GM12892 (cell line): ENCODE results near the gene ERBB2.

Source experiments
- DNase-seq: peaks from one replicate; pipeline ENCODE4 v3.0.0; 2011; ENCODE audit not compliant: insufficient read length
- FAIRE-seq: peaks from 2 replicates; lab custom pipeline; 2011; peaks lifted over from hg19 to GRCh38; lab: Jason Lieb, UNC
- POLR2A ChIP-seq: IDR thresholded peaks from 2 replicates; pipeline ENCODE4 v1.6.1; 2011; ENCODE audit warnings: low read depth, low read length, control low read depth
- POLR2AphosphoS5 ChIP-seq: IDR thresholded peaks from 2 replicates; pipeline ENCODE4 v1.6.1; 2011; ENCODE audit warnings: low read depth, low read length, control low read depth
- TAF1 ChIP-seq: IDR thresholded peaks from 2 replicates; pipeline ENCODE4 v1.6.1; 2011; ENCODE audit warnings: low read depth, mild to moderate bottlenecking, control low read depth, low read length, borderline replicate concordance

Gene ERBB2

DNA sequence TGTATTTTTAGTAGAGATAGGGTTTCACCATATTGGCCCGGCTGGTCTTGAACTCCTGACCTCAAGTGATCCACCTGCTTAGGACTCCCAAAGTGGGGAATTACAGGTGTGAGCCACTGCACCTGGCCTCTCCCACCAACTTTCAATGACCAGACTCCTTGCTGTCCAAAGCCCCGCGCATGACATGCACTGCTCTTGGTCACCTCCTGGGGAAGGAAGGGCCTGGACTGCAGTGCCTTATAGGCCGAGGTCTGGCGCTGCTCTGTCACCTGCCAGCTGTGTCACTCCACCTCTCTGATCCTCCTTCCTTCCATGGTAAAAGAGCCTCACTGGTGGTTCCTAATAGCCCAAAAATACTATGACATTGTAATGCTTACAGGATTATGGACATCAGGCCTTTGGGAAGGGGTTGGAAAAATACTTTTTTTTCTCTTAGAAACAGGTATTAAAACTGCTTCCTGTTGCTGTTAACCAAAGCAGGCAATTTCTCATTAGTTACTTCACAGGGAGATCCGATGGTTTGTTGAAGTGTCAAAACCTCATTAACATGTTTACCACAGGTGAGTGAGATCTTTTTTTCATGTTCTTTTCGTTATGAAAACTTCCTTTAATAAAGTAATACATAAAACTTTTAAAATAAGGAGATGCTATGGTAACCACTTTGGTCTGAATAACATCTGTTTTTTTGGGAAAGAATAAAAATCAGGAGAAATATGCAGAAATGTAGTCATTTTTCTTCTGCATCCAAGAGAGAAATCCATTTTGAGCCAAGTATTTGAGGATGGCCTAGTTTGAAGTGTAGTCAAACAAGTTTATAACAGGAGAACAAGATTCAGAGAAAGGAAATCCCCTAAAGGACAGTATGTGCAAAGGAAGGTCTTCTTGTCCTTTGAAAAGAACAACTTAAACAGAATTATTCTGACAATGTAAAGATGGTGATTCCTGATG is 73.4 kb downstream of the ERBB2 start:
- DNase-seq, result no peak
- TF ChIP-seq POLR2AphosphoS5 (peak; percentile 34; the same call in 1 of the 2 replicates), POLR2A (peak; percentile 23; the same call in 1 of the 2 replicates), TAF1 (no peak)
- FAIRE-seq, result no peak

DNA sequence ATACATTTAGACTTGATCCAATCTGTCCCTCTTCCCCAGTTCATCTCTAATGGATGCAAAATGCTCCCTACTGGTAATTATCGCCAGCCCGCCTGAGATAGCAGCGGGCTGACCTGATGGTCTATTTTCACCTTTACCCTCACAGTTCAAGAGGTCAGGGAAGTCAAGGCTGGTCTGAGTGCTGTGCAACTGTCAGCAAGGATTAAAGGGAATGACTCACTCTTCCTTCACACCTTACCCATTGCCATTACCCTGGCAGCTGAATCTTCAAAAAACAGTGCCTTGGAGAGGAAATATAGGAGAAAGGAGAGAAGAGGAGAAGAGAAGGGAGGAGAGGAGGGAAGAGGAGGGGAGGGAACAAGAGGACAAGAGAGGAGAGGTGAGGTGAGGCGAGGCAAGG is 74.2 kb downstream of the ERBB2 start:
- no peak for TF ChIP-seq POLR2AphosphoS5
- TF ChIP-seq TAF1, result no peak
- TF ChIP-seq POLR2A, result no peak
- FAIRE-seq (peak; percentile 81), DNase-seq (no peak)

DNA sequence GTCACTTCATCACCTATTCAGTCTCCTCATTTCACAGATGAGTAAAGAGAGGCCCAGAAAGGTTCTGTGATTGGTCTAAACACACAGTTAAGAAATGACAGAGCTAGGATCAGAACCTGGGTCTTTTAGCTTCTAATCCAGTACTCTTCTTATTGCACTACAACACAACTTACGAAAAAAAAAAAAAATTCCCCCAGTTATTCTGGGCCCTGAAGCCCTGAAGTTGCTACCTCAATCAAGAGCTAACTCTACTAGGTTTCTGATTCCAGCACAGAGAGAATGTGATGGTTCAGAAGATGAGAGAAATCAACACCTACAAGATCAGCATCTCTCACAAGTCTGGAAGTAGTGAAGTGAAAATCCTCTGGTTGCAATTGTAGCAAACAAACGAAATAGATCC is 75.2 kb downstream of the ERBB2 start:
- no peak for TF ChIP-seq POLR2A
- no peak for TF ChIP-seq TAF1
- no peak for TF ChIP-seq POLR2AphosphoS5
- no peak for DNase-seq
- FAIRE-seq, result peak; percentile 75

DNA sequence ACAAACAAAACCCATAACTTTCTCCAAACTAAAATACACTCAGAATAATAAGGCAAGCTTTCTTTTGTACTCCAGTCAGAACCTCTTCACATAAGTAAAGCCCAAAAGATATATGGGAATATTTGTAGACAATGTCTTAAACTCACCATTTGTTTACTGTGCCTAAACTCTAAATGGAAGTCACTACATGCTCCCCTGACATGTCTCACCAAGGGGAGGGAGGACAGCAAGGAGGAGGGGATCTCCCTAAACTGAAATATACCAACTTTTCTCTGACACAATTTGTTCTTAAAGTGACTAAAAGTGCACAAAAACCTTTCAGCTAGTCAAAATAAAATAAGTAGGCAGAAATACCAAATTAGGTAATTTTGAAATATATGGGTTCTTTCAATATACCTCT is 76.4 kb downstream of the ERBB2 start:
- no peak for TF ChIP-seq POLR2AphosphoS5
- no peak for TF ChIP-seq TAF1
- TF ChIP-seq POLR2A, result no peak
- no peak for DNase-seq
- FAIRE-seq, result peak; percentile 63

DNA sequence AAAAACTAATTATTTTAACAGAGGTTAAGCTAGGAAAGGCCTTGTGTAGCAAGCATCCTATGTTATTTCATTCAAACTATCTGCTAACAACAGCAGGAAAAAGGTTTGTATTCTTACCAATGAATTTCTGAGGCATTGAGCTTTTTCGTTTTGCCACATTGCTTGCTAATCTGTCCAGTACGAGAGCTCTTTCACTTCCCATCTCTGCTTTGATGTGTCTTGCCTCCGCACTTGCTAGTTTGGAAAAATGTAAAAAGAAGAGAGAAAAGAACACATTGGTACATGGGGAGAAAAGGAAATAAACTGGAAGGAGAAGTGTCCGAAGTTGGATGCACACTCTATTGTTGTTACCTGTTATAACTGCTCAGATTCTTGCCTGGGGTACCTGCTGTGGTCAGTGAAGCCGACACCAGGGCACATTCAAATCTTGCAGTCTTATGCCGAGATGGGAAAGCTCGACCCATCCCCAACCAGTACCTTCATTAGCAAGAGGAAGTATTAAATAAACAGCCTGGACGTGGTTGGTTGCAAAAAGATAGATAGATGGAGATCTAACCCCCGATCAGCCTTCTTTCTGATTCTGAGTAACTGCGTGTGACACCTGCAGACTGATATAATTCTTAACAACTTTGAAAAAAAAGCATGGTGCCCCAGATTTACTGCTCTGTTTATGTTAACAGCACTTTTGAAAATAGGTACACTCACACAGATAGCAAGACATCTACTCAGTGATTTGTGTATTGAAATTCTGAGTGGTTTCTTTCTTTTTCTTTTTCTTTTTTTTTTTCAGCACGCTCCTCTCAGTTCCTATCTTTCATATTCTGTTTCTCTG is 77.9 kb downstream of the ERBB2 start:
- TF ChIP-seq POLR2AphosphoS5 (no peak), TAF1 (no peak), POLR2A (0 out of 2 replicates have a peak, but pooled peaks have one; percentile 26)
- DNase-seq (no peak), FAIRE-seq (peak; percentile 97)
